GM21737 (cell line): ENCODE data around the gene ALK.

Source experiments
- ATAC-seq: cut with Tn5 transposase; IDR thresholded peaks from one replicate; pipeline ENCODE4 v1.9.1; 2021; ENCODE audit warnings: mild to moderate bottlenecking, moderate library complexity; ENCODE audit not compliant: unreplicated experiment

ALK gene

GRCh38 chr2:29218071-29218470 lies 703.3 kb downstream of the ALK start:
- no peak for ATAC-seq

GRCh38 chr2:29216609-29216909 lies 704.8 kb downstream of the ALK start:
- no peak for ATAC-seq

- no peak for ATAC-seq
Observed at GRCh38 chr2:29215739-29216608, 705.4 kb downstream of the ALK start.

- no peak for ATAC-seq
Observed at GRCh38 chr2:29215073-29215472, 706.3 kb downstream of the ALK start.

- ATAC-seq: no peak
Observed at GRCh38 chr2:29213888-29214291, 707.5 kb downstream of the ALK start.

- ATAC-seq: no peak
Observed at GRCh38 chr2:29212009-29212408, 709.4 kb downstream of the ALK start.

- no peak for ATAC-seq
Observed at GRCh38 chr2:29209551-29209950, 711.8 kb downstream of the ALK start.

- ATAC-seq: no peak
Observed at GRCh38 chr2:29207352-29208148, 713.8 kb downstream of the ALK start.

- no peak for ATAC-seq
Observed at GRCh38 chr2:29206941-29207340, 714.4 kb downstream of the ALK start.

- no peak for ATAC-seq
Observed at GRCh38 chr2:29202819-29203495, 718.4 kb downstream of the ALK start.

GRCh38 chr2:29201979-29202378 lies 719.4 kb downstream of the ALK start:
- no peak for ATAC-seq

- ATAC-seq: no peak
Observed at GRCh38 chr2:29196792-29197788, 724.3 kb downstream of the ALK start.

- ATAC-seq: no peak
Observed at GRCh38 chr2:29195796-29196195, 725.6 kb downstream of the ALK start.

GRCh38 chr2:29193681-29194080 lies 727.7 kb downstream of the ALK start:
- ATAC-seq: no peak

GRCh38 chr2:29193111-29193510 lies 728.3 kb downstream of the ALK start:
- ATAC-seq: no peak

- no peak for ATAC-seq
Observed at GRCh38 chr2:29192526-29192925, 728.9 kb downstream of the ALK start.

GRCh38 chr2:29191817-29192216 lies 729.6 kb downstream of the ALK start:
- no peak for ATAC-seq

GRCh38 chr2:29189052-29189451 lies 732.3 kb downstream of the ALK start:
- ATAC-seq: no peak

- no peak for ATAC-seq
Observed at GRCh38 chr2:29187926-29188325, 733.5 kb downstream of the ALK start.

GRCh38 chr2:29186817-29187216 lies 734.6 kb downstream of the ALK start:
- ATAC-seq: no peak
